CD1c-positive myeloid dendritic cell (primary cell): ENCODE measurements around the gene TMPRSS4.

ENCODE experiments used
- DNase-seq: peaks from one replicate; pipeline ENCODE4 v3.0.0-alpha.2; 2016; ENCODE audit errors: extremely low spot score

The TMPRSS4 gene

DNA sequence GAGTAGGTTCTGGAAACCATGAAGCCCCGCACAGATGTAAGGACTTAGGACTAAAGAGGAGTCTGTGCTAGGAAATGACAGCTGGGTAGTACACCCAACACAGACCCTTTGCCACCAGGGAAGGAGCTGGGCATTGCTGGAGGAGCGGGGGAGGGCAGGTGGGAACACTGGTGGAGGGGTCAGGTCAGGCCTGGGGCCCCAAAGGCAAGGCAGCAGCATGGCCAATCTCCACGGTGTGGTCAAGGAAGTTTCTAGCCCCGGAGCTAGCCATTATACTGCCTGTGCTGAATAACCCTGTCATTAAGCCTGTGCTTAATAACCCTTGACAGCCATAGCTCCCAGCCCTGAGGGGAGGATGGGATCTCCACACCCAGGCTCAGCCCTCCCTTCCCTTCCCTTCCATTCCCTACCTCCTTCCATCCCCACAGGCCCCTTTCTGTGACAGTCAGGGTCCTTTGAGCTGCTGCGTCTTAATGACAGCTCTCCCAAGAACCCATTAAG is 2.1 kb downstream of the TMPRSS4 start:
- DNase-seq = no peak

DNA sequence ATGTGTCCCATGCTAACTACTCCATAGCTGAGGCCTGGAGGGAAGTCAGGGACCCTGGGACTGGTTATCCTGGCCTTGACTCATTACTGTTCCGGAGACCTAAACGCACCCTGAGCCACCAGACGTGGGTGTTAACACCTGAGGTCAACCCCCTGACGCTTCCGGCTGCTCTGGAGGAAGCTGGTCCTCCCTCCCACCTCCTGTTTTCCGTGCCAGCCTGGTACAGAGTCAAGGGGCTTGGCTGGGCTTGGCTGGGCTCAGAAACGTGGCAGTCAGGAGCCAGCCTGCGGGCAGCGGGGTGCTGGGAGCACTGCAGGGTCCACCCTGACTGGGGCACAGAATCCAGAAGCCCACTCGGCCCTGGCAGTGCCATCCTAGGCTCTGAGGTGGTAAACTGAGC is 2.6 kb downstream of the TMPRSS4 start:
- no peak for DNase-seq

DNA sequence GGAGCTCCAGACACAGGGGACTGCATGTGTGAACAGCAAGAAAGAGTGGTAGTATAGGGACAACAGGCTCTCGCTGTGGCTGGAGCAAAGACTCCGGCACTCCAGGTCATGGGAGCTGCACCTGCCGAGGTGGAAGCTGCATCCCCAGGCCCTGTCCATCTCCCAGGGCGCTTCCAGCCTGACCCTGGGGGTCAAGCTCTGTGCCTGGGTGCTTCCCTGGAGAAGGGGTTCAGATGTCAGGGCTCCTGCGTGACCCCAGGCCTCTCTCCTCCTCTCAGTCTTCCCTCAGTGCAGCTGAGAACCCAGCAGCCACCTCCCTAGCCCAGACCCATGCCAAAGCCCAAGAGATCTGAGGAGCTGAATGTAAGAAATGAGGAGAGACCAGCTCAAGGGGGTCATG is 3.4 kb downstream of the TMPRSS4 start:
- no peak for DNase-seq

DNA sequence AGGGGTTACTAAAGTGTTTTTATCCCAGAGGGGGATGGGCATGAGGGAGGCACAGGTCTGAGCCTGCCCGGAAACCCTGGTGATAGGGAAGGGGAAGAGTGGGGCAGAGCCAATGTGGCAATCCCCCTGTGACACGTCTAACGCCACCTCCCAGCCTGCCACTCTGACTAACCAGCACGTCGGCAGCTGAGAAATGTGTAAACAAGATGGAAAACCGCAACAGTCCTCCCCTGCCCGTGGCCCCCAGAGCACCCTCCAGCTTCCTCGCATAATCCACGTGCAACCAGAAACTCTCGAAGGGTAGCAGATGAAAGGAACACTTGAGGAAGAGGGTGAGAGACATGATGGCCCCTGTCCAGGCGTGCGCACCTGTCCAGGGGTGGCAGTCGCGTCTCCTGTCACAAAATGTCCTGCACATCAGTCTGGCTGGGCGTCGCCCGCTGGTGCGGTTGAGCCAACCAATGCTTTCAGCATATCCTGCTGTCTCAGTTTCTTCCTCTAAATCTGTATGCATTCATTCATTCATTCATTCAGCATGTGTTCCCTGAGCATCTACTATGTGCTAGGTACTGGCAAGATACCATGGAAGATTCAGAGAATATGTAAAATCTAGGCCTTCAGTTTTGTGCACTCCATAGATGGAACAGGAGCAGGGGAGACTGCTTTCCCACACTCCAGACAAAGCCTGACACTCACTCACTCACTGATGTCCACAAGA is 4.5 kb downstream of the TMPRSS4 start:
- peak; percentile 42 for DNase-seq

DNA sequence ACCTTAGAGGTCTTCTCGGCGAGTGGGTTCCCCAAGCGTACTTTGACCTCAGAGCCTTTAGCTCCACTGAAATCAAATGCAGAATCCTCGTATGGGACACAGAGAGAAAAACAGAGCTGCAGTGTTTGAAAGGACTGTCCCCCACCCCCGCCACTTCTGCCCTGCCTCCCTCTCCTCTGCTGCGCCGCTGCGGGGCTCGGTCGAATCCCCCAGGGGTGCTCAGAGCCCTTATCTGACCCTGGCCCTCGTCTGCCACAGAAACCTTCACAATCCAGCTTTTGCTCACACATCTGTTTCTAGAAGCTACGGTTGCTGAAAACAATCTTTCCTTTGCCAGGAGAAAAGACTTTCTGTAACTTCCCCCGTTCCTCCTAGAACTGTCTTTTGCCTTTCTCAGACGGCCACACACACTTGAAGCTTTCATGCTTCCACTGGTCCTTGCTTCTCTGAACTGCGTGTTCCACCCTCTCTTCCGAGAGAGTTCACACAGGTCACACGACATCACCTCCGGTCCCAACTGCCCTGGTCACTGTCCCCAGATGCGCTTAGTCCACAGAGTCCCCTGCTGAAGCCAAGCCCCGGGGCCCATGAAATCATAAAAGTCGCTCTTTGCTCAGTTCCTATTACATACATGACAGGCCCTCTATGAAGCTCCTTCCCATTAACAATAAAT is 6.1 kb downstream of the TMPRSS4 start:
- DNase-seq = peak; percentile 11

DNA sequence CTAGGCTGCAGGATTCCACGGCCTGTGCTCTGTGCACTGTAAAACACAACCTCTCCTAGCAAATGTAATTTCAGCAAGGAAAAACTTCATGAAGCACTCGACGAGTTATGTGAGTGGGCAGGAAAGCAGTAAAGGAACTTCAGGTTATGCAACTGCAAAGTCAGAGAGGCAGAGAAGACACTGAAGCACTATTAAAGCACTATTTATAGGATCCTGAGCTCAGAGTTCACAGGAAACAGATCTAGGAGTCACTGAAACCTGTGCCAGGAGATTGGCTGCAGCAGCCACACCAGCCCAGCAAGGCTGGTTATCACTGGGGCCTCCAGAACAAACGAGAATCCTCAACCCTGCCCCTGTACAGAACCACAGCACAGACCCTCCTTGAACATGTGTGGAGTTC is 7.4 kb downstream of the TMPRSS4 start:
- DNase-seq = peak; percentile 87

DNA sequence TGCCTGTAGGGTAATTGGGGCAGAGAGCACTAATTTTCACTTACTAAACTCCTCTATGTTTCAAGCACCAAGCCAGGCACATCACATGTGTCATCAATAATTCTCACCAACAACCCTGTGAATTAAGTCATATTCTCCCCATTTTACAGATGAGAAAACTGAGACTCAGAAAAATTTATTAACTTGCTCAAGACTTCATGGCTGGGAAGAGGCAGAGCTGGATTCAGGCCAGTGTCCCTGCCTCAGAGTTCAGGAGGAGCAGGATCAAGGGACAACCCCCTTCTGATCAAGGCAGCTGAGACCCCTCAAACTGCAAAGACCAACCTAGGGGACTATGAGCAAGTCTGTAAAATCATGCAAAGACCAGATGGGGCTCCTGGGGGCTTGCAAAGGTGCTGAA is 7.8 kb downstream of the TMPRSS4 start:
- no peak for DNase-seq

DNA sequence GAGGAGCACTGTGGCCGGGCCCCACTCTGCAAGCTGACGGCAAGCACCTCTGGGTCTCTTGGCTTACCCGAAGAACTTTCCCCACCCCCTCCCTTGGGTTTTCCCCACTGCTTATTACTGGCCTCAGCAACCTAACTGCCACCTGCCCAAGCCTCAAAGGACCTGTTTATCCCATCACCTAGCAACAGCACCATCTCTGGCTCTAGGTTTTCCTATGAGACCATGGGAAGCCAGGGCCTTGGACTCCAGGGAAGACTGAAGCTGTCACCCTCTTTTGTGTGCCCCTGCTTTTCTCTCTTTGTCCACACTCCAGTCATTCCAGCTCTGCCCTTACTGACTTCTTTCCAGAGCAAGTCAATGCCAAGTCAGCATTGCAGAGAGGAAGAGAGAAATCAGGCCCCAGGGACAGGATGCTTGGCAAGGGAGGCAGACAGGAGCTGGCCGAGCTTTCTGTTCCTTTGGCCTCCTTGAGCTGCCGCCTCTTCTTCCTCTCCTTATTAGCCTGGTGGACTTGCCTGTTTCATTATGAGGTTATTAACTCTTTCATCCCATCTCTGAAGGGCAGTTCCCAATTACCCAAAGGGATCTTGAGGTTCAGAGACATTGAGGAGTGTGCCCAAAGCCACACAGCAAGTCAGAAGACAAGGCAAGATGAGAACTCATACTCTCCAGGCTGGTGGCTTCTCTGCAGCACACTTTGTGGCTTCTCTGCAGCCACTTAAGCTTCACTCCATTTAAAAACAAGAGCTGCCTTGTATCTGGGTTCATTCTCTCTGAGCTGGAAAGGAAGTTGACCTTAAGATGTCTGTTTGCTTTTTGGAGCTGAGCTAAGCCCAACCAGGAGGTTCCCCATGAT is 10.3 kb downstream of the TMPRSS4 start, which contains the start of gene SMIM35:
SMIM35 (minus strand) TSS at position 51 of the 856 bp plus-strand sequence. CDS start 206 bp downstream, outside the sequence.
- DNase-seq = peak; percentile 2

DNA sequence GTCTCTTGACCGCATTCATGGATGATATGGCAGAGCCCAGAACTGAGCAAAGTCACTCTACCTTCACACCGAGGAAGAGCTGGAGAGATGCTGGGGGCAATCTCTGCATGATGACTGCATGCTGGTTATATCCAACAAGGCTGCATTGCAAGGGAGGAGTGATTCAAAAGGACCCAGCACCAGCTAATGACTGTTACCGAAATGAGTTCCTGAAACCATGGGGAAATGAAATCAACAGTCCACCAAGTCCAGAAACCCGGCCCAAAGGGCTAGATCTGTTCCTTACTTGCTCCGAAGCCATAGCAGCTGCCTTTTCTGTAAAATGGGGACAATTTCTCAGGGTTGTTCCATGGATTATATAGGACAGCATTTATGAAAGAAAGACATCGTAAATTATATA is 11.1 kb downstream of the TMPRSS4 start:
- DNase-seq = peak; percentile 53

DNA sequence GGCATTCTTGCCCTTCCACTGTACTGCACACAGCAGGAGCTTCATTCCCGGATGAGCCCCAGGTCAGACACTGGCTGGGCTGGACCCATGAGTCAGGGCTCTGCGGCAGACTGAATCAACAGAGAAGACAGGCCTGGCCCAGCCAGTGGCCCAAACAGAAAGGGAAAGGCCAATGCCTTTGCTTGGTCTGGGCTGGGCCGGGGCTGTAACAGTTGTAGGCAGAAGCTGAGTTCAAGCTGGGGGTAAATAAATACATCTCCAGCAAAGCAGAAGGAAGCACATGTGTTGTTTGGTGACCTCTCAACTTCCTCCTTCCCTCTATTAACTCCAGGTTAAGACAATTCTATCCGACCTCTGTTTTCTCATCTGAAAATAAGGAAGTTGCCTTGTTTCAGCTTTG is 11.7 kb downstream of the TMPRSS4 start:
- DNase-seq = peak; percentile 46

DNA sequence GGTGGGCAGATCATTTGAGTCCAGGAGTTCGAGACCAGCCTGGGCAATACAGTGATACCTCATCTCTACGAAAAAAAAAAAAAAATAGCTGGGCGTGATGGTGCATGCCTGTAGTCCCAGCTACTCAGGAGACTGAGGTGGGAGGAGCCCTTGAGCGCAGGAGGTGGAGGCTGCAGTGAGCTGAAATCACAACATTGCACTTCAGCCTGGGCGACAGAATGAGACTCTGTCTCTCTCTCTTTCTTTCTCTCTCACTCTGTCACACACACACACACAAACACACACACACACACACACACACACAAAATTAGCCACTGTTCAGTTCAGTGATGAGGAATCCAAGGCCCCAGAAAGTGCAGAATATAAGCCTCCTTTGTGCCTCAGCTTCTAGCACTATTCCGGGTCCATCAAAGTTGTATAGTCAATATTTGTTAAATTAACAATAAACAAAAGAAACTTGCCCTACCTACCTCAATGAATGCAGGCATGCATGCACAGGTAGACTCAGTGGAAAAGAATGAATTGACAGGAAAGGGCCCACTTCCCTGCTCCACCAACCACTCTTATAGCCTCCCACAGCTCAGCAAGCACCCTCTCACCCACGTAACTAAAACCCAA is 13.8 kb downstream of the TMPRSS4 start:
- no peak for DNase-seq

DNA sequence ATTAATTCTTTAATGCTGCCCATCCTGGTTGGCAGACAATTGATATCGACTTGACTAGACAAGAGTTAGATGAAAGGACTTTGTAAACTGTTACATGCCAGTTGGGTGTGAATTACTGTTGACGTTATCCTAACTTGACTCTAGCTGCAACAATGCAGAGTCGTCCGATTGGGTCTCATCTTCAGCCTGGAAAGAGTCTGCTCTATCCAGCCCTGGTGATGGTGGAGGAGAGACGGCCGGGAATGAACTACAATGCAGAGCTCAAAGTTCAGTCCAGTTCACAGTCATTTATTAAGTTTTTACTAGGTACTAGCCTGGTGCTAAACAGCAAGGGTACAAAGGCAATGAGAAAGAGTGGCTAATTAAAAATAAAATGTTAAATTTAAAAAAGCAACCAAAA is 14.8 kb downstream of the TMPRSS4 start:
- no peak for DNase-seq

DNA sequence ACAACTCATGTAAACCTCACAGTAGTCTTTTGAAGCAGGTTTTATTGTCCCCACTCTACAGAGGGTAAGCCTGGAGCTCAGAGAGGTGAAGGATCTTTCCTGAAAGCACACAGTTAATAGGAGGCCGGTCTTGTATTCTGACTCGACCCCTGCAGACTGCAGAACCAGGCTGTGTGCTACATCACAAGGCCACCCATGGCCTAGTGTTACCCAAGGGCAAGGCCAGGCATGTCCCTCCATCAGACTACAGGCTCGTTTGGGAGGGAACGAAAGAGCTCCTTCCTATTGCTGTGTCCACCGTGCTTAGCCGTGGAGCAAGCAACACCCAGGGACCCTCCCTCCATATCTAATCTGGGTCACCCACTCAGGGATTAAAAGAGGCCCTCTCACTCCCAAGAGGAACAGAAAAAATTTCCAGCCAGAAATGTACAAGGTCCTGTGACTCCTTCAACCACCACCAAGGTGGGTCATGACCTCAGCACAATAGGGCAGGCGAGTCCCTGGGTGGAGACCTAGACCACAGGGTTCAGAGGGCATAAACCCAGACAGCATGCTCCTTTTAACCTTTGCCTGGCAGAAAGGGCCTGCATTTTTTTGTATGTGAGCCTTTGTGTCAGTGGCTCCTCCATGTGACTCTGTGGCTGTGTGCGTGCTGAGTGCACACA is 16.2 kb downstream of the TMPRSS4 start:
- DNase-seq = no peak

DNA sequence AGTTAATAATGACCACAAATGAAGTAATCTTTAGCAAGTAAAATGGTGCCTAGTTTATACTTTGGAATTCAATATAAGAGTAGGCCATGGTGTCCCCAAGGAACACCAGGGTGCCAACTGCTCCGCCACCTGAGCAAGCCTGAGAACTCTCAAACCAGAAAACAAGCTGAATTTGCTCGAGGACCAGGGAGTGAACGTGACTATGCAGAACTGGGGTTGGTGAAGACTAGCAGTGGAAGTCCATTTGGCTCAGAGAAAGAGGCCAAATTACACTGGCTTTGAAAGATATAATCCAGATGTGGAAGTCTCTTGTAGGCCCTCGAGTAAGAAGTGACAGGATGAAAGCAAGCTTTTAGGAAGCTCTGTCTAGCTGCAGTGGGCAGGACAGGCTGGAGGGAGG is 18.6 kb downstream of the TMPRSS4 start:
- no peak for DNase-seq

DNA sequence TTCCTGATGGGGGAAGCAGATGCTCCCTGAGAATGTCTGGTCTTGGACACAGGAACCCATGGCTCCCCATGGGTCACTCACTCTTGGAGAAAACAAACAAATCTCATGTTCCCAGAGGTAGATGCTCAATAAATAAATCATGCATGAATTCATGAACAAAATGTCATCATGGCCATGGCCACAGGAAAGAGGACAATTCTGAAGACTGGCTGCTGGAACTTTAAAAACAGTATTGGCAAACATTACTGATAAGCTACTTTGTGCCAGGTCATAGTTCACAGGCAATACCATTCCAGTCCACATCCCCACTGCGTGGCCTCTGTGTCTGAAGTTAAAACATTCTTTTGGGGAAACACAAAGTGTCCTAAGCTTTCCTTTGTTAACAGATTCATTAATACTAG is 19.1 kb downstream of the TMPRSS4 start:
- DNase-seq = no peak

DNA sequence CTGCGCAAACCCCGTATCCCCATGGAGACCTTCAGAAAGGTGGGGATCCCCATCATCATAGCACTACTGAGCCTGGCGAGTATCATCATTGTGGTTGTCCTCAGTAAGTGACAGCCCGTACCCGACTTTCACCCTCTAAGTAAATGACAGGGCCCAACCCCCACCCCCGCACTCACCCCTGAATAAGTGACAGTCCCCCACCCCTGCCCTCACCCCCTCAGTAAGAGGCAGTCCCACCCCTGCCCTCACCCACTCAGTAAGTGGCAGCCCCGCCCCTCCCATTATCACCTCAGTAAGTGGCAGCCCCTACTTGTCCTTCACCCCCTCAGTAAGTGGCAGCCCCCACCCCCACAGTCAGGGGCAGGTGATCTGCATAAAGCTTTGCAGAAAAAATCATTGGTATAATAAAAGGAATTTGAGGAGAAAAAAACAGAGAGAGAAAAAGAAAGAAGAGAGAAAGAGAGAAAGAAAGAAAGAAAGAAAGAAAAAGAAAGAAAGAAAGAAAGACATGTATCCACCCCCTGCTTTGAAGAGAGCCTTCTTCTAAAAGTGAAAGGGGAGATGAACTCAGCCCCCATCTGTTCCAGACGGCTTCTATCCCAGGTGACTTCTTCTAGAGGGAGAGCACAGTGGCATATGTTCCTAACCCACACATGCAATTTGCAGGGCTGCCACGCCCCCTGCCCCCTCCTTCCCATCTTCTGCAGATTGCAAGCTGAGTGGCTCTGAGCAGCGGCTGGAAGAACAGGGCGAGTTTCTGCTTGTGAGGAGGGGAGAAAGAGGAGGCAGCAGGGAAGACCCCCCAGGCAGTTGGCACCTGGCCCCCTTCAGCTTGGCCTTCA is 22.3 kb downstream of the TMPRSS4 start:
- DNase-seq = no peak

DNA sequence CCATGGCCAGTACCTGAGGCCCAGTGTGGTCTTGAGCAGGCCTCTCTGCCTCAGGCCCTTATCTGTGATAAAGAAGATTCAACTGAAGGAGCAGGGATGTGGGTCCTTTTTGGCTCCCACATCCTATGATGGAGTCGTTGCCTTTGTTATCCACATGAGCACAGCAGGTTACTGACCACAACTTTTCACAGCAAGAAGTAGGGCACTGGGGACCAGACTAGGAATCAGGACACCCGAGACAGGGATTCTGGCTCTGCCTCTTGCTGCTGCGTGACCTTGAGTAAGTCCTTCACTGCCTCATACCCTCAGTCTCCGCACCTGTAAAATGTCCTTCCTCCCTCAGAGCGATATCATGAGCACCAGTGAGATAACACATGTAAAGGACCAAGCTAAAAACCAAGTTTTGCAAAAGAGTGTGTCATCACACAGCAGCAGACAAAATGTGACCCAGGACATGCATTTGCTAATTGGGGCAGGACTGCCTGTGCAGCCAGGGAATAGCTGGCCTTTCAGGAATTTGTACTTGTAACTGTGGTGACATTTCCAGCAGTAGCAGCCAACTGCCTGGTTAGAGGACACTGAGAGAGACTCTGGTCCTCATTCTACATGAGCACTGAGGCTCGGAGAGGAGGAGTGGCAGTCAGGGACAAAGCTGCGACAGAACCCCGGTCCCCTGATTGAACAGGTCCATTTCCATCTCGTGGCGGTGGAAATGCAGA is 23.1 kb downstream of the TMPRSS4 start:
- no peak for DNase-seq

DNA sequence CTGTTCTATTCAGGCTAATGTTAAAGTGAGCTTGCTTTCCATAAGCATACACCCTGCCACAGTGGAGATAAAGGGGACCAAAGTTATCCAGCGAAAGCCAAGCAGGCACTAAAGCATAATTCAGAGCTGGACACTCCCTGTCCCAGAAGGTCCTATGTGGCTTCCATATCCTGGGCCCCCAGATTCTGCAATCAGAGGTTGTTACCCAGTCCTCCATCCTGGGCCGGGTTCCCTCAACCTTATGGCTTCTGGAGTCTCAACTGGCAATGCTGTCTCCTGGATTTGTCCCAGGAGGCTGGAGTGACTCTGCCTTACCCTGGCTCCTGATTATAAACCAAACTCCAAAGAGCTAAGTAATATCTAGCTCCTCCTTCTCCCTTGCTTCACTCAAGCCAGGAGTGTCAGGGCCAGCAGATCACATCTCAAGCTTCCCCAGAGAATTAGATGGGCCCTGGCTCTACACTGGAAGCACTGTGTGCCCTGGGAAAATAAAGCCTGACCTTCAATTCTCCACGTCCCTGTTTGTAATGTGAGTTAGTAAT is 23.9 kb downstream of the TMPRSS4 start:
- no peak for DNase-seq

DNA sequence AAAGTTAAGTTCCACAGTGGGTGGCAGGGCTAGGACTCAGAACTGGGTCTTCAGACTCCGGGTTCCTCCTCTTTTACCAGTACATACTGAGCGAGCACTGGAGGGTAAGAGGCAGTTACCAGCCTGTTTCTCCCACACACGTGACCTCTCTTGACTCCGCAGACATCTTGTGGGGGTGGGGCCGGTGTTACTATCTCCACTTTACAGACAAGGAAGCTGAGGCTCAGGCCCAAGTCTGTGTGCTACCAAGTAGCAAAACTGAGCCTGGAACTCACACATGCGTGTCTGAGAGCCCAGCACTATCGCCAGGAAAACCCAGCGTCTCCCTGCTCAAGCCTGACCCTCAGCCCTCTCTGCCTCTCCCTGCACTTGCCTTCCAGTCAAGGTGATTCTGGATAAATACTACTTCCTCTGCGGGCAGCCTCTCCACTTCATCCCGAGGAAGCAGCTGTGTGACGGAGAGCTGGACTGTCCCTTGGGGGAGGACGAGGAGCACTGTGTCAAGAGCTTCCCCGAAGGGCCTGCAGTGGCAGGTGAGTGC is 25.9 kb downstream of the TMPRSS4 start:
- peak; percentile 15 for DNase-seq
